WTC11 (cell line): ENCODE results near the gene FAM89B. TPM values are rescaled to one million over a fixed set of nuclear protein-coding genes. Genes with fewer than 3 reads are reported as not detected.
A peak's percentile ranks its signal among the peaks of the same experiment; 100 is the strongest.

Experiments
- ATAC-seq: fragments of 200-7000 bp; cut with Tn5 transposase; 2 replicates; pipeline ENCODE4 v1.10.0; 2021; ENCODE audit warnings: mild to moderate bottlenecking, moderate library complexity
- CTCF ChIA-PET: fragments of 300-600 bp; sonication (Branson Sonifier 250); formaldehyde crosslinking; loops from one replicate; lab custom pipeline; 2021; ENCODE audit warnings: antibody characterized with exemption; lab: Charles Lee
- POLR2A ChIA-PET: fragments of 350-600 bp; sonication (Branson Sonifier 250); formaldehyde crosslinking; loops from one replicate; lab custom pipeline; 2021; ENCODE audit warnings: antibody characterized with exemption; lab: Charles Lee
- DNase-seq: peaks from one replicate; pipeline ENCODE4 v3.0.0; 2021; ENCODE audit warnings: low spot score
- H3K27ac Mint-ChIP-seq: 2 replicates; pipeline ENCODE4 v1.8.0; 2021; ENCODE audit warnings: mixed read lengths
- H3K27me3 Mint-ChIP-seq: 2 replicates; pipeline ENCODE4 v1.8.0; 2021; ENCODE audit warnings: low read depth, mild to moderate bottlenecking, moderate library complexity, mixed read lengths
- H3K36me3 Mint-ChIP-seq: 2 replicates; pipeline ENCODE4 v1.8.0; 2021; ENCODE audit warnings: mixed read lengths
- H3K4me1 Mint-ChIP-seq: 2 replicates; pipeline ENCODE4 v1.8.0; 2022; ENCODE audit warnings: mixed read lengths
- H3K4me3 Mint-ChIP-seq: 2 replicates; pipeline ENCODE4 v1.8.0; 2021; ENCODE audit warnings: mild to moderate bottlenecking, moderate library complexity, mixed read lengths
- H3K9me3 Mint-ChIP-seq: 2 replicates; pipeline ENCODE4 v1.8.0; 2021; ENCODE audit warnings: mixed read lengths
- ATF1 ChIP-seq: sonication (generic); formaldehyde crosslinking; IDR thresholded peaks from 2 replicates; pipeline ENCODE4 v1.8.1; 2023; ENCODE audit warnings: mild to moderate bottlenecking, moderate library complexity, missing genetic modification reagents
- GABPB1 ChIP-seq: sonication (generic); formaldehyde crosslinking; IDR thresholded peaks from 2 replicates; pipeline ENCODE4 v1.8.1; 2023; ENCODE audit warnings: mild to moderate bottlenecking, missing genetic modification reagents
- IRF2 ChIP-seq: sonication (generic); formaldehyde crosslinking; IDR thresholded peaks from 2 replicates; pipeline ENCODE4 v1.8.0; 2022; ENCODE audit warnings: low read depth, missing genetic modification reagents, borderline replicate concordance
- JUN ChIP-seq: sonication (generic); formaldehyde crosslinking; IDR thresholded peaks from 2 replicates; pipeline ENCODE4 v1.8.0; 2023; ENCODE audit warnings: mild to moderate bottlenecking, missing genetic modification reagents
- MYBL2 ChIP-seq: sonication (generic); formaldehyde crosslinking; IDR thresholded peaks from 2 replicates; pipeline ENCODE4 v1.8.1; 2023; ENCODE audit warnings: mild to moderate bottlenecking, moderate library complexity, missing genetic modification reagents
- NFATC4 ChIP-seq: fragments of 250-450 bp; sonication (Bioruptor Pico); IDR thresholded peaks from 2 replicates; pipeline ENCODE4 v1.9.0; 2021; ENCODE audit warnings: mild to moderate bottlenecking
- NFYB ChIP-seq: sonication (generic); formaldehyde crosslinking; conservative IDR thresholded peaks from 2 replicates; pipeline ENCODE4 v1.8.0; 2022; ENCODE audit warnings: low read depth, missing genetic modification reagents
- TCF7 ChIP-seq: sonication (generic); formaldehyde crosslinking; IDR thresholded peaks from 2 replicates; pipeline ENCODE4 v1.8.0; 2022; ENCODE audit warnings: mild to moderate bottlenecking, low read depth, missing genetic modification reagents, moderate library complexity
- TEAD1 ChIP-seq: sonication (generic); formaldehyde crosslinking; IDR thresholded peaks from 2 replicates; pipeline ENCODE4 v1.8.0; 2022; ENCODE audit warnings: mild to moderate bottlenecking, missing genetic modification reagents
- TP53 ChIP-seq: sonication (generic); formaldehyde crosslinking; IDR thresholded peaks from 2 replicates; pipeline ENCODE4 v1.8.1; 2023; ENCODE audit warnings: mild to moderate bottlenecking, missing genetic modification reagents
- ZNF138 ChIP-seq: sonication (generic); formaldehyde crosslinking; conservative IDR thresholded peaks from 2 replicates; pipeline ENCODE4 v1.8.1; 2022; ENCODE audit warnings: mild to moderate bottlenecking, moderate library complexity, missing genetic modification reagents
- ZNF263 ChIP-seq: sonication (generic); formaldehyde crosslinking; IDR thresholded peaks from 2 replicates; pipeline ENCODE4 v1.8.1; 2022; ENCODE audit warnings: low read depth, mild to moderate bottlenecking, moderate library complexity, missing genetic modification reagents
- ZNF396 ChIP-seq: fragments of 250-450 bp; sonication (Bioruptor Pico); IDR thresholded peaks from 2 replicates; pipeline ENCODE4 v1.8.0; 2021; ENCODE audit warnings: mild to moderate bottlenecking, moderate library complexity, borderline replicate concordance
- ZNF416 ChIP-seq: fragments of 250-450 bp; sonication (Bioruptor Pico); IDR thresholded peaks from 2 replicates; pipeline ENCODE4 v1.9.0; 2021; ENCODE audit warnings: mild to moderate bottlenecking, inconsistent platforms
- total RNA-seq: library from RNA; stranded (reverse); gene quantifications from 3 replicates; pipeline ENCODE4 v1.2.3, GENCODE V29; 2021
- TF ChIP-seq, protein P1 (sequence below): sonication (generic); formaldehyde crosslinking; IDR thresholded peaks from 2 replicates; pipeline ENCODE4 v1.8.0; 2022; ENCODE audit warnings: mild to moderate bottlenecking, missing genetic modification reagents
- TF ChIP-seq, protein P2 (sequence below): sonication (generic); formaldehyde crosslinking; IDR thresholded peaks from 2 replicates; pipeline ENCODE4 v1.8.0; 2022; ENCODE audit warnings: mild to moderate bottlenecking, missing genetic modification reagents
- TF ChIP-seq, protein P3 (sequence below): fragments of 250-450 bp; sonication (Bioruptor Pico); IDR thresholded peaks from 2 replicates; pipeline ENCODE4 v2.1.2; 2022; ENCODE audit warnings: mild to moderate bottlenecking, moderate library complexity
- TF ChIP-seq, protein P4 (sequence below): fragments of 250-450 bp; sonication (Bioruptor Pico); conservative IDR thresholded peaks from 2 replicates; pipeline ENCODE4 v1.9.0; 2021; ENCODE audit warnings: mild to moderate bottlenecking
- TF ChIP-seq, protein P5 (sequence below): sonication (generic); formaldehyde crosslinking; IDR thresholded peaks from 2 replicates; pipeline ENCODE4 v1.8.0; 2022; ENCODE audit warnings: missing genetic modification reagents
- TF ChIP-seq, protein P6 (sequence below): sonication (generic); formaldehyde crosslinking; IDR thresholded peaks from 2 replicates; pipeline ENCODE4 v1.8.1; 2022; ENCODE audit warnings: low read depth, missing genetic modification reagents, borderline replicate concordance
- TF ChIP-seq, protein P7 (sequence below): sonication (generic); formaldehyde crosslinking; IDR thresholded peaks from 2 replicates; pipeline ENCODE4 v1.8.0; 2023; ENCODE audit warnings: missing genetic modification reagents
- TF ChIP-seq, protein P8 (sequence below): sonication (generic); formaldehyde crosslinking; IDR thresholded peaks from 2 replicates; pipeline ENCODE4 v1.8.0; 2023; ENCODE audit warnings: mild to moderate bottlenecking, missing genetic modification reagents

The FAM89B gene
- total RNA-seq, 1 experiment from 2014 or later = 13.3 TPM

DNA sequence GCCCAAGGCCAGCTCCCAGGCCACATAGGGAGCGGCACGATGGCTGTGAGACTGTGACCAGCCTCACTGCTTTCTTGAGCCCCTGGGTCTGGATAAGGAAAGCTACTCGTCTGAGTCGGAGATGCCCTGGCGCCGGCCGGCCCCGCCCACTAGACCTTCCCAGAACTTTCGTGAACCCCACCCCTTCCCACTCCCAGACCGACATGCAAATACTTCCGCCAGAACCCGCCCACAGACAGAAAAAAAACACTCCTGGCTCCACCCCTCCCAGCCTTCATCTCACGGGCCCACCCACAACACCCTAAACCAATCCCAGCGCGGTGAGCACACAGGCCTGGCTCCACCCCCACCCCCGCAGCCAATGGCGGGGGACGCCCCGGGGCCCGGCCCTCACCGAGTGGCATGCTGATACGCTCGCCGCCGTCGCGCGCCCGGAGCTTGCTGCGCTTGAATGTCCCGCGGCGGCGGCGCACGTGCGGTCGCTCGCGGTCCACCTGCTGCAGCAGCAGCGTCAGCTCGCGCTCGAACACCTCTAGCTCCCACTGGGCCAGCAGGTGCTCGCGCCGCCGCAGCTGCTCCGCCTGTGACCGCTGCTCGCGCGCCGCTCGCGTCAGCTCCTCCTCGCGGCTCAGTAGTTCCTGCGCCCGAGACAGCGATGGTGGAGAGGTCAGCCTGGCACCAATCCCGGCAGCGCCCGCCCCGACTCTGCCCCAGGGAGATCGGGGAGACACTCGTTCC lies 34.7 kb downstream of the FAM89B start:
- ATAC-seq (peak; percentile 98), DNase-seq (peak; percentile 97)
- peaks cover 7% of the 10 kb centered on the region for H3K36me3 Mint-ChIP-seq
- H3K4me3 Mint-ChIP-seq = peak overlapping the region; percentile 70
- POLR2A ChIA-PET = interaction anchor here (0.6 to 2.0 kb wide), 6 partner anchors 8 to 1234 kb away, joined by 3 to 6 read pairs (median 6); partner anchors contain the start of genes EHBP1L1 and PCNX3
- H3K4me1 Mint-ChIP-seq = peaks cover 18% of the 10 kb centered on the region
- CTCF ChIA-PET = interaction anchor here (0.6 to 16.2 kb wide), 23 partner anchors 8 to 415 kb away, joined by 3 to 311 read pairs (median 4); partner anchors contain the start of genes EHBP1L1, FAM89B, KCNK7 and PCNX3
- peaks cover 8% of the 10 kb centered on the region; the same call in 1 of the 2 replicates for H3K27me3 Mint-ChIP-seq
- no peaks in the 10 kb centered on the region for H3K9me3 Mint-ChIP-seq
- peak overlapping the region; percentile 65; the same call in 1 of the 2 replicates for H3K27ac Mint-ChIP-seq
- TF ChIP-seq JUN (CRISPR knock-in tag) (peak; percentile 97), ATF1 (peak; percentile 98), ZNF416 (CRISPR knock-in tag) (no peak), NFYB (CRISPR knock-in tag) (peak; percentile 71), MYBL2 (CRISPR knock-in tag) (peak; percentile 99), TEAD1 (CRISPR knock-in tag) (peak; percentile 99), ZNF396 (no peak), IRF2 (CRISPR knock-in tag) (peak; percentile 95), GABPB1 (CRISPR knock-in tag) (no peak), TP53 (CRISPR knock-in tag) (peak; percentile 99), NFATC4 (no peak), ZNF263 (CRISPR knock-in tag) (peak; percentile 87), TCF7 (CRISPR knock-in tag) (peak; percentile 93; the same call in 1 of the 2 replicates), ZNF138 (CRISPR knock-in tag) (peak; percentile 98)
- TF ChIP-seq, protein P1, sequence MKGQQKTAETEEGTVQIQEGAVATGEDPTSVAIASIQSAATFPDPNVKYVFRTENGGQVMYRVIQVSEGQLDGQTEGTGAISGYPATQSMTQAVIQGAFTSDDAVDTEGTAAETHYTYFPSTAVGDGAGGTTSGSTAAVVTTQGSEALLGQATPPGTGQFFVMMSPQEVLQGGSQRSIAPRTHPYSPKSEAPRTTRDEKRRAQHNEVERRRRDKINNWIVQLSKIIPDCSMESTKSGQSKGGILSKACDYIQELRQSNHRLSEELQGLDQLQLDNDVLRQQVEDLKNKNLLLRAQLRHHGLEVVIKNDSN (CRISPR knock-in tag) = peak; percentile 88
- TF ChIP-seq, protein P2, sequence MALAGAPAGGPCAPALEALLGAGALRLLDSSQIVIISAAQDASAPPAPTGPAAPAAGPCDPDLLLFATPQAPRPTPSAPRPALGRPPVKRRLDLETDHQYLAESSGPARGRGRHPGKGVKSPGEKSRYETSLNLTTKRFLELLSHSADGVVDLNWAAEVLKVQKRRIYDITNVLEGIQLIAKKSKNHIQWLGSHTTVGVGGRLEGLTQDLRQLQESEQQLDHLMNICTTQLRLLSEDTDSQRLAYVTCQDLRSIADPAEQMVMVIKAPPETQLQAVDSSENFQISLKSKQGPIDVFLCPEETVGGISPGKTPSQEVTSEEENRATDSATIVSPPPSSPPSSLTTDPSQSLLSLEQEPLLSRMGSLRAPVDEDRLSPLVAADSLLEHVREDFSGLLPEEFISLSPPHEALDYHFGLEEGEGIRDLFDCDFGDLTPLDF (CRISPR knock-in tag) = peak; percentile 97
- TF ChIP-seq, protein P3, sequence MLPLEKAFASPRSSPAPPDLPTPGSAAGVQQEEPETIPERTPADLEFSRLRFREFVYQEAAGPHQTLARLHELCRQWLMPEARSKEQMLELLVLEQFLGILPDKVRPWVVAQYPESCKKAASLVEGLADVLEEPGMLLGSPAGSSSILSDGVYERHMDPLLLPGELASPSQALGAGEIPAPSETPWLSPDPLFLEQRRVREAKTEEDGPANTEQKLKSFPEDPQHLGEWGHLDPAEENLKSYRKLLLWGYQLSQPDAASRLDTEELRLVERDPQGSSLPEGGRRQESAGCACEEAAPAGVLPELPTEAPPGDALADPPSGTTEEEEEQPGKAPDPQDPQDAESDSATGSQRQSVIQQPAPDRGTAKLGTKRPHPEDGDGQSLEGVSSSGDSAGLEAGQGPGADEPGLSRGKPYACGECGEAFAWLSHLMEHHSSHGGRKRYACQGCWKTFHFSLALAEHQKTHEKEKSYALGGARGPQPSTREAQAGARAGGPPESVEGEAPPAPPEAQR (CRISPR knock-in tag) = no peak
- TF ChIP-seq, protein P4, sequence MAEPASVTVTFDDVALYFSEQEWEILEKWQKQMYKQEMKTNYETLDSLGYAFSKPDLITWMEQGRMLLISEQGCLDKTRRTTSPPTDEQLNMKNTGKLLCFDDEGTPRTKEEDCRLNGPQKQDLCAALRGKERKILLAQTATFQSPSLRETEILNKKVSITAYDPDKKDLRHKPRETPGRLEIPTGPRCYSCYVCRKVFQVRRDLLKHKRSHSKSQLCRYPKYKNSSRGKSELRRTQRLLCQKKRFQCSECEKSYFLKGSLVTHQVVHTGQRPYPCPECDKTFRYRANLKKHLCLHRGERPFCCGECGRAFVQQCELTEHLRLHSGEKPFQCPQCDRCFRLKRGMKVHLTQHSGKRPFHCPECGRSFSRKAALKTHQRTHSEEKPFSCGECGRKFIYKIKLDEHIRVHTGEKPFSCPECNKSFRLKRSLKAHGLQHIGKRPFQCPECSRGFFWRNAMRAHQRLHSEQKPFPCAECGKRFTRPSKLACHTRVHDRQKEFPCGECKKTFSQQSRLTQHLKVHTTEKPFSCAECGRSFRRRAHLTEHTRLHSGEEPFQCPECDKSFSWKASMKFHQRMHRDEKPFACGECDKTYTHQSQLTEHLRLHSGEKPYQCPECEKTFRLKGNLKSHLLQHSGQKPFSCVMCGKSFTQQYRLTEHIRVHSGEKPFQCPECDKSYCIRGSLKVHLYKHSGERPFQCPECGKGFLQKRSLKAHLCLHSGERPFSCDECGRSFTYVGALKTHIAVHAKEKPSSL = no peak
- TF ChIP-seq, protein P5, sequence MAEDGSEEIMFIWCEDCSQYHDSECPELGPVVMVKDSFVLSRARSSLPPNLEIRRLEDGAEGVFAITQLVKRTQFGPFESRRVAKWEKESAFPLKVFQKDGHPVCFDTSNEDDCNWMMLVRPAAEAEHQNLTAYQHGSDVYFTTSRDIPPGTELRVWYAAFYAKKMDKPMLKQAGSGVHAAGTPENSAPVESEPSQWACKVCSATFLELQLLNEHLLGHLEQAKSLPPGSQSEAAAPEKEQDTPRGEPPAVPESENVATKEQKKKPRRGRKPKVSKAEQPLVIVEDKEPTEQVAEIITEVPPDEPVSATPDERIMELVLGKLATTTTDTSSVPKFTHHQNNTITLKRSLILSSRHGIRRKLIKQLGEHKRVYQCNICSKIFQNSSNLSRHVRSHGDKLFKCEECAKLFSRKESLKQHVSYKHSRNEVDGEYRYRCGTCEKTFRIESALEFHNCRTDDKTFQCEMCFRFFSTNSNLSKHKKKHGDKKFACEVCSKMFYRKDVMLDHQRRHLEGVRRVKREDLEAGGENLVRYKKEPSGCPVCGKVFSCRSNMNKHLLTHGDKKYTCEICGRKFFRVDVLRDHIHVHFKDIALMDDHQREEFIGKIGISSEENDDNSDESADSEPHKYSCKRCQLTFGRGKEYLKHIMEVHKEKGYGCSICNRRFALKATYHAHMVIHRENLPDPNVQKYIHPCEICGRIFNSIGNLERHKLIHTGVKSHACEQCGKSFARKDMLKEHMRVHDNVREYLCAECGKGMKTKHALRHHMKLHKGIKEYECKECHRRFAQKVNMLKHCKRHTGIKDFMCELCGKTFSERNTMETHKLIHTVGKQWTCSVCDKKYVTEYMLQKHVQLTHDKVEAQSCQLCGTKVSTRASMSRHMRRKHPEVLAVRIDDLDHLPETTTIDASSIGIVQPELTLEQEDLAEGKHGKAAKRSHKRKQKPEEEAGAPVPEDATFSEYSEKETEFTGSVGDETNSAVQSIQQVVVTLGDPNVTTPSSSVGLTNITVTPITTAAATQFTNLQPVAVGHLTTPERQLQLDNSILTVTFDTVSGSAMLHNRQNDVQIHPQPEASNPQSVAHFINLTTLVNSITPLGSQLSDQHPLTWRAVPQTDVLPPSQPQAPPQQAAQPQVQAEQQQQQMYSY = peak; percentile 63; the same call in 1 of the 2 replicates
- TF ChIP-seq, protein P6, sequence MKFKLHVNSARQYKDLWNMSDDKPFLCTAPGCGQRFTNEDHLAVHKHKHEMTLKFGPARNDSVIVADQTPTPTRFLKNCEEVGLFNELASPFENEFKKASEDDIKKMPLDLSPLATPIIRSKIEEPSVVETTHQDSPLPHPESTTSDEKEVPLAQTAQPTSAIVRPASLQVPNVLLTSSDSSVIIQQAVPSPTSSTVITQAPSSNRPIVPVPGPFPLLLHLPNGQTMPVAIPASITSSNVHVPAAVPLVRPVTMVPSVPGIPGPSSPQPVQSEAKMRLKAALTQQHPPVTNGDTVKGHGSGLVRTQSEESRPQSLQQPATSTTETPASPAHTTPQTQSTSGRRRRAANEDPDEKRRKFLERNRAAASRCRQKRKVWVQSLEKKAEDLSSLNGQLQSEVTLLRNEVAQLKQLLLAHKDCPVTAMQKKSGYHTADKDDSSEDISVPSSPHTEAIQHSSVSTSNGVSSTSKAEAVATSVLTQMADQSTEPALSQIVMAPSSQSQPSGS (CRISPR knock-in tag) = peak; percentile 90
- TF ChIP-seq, protein P7, sequence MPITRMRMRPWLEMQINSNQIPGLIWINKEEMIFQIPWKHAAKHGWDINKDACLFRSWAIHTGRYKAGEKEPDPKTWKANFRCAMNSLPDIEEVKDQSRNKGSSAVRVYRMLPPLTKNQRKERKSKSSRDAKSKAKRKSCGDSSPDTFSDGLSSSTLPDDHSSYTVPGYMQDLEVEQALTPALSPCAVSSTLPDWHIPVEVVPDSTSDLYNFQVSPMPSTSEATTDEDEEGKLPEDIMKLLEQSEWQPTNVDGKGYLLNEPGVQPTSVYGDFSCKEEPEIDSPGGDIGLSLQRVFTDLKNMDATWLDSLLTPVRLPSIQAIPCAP = peak; percentile 96
- TF ChIP-seq, protein P8, sequence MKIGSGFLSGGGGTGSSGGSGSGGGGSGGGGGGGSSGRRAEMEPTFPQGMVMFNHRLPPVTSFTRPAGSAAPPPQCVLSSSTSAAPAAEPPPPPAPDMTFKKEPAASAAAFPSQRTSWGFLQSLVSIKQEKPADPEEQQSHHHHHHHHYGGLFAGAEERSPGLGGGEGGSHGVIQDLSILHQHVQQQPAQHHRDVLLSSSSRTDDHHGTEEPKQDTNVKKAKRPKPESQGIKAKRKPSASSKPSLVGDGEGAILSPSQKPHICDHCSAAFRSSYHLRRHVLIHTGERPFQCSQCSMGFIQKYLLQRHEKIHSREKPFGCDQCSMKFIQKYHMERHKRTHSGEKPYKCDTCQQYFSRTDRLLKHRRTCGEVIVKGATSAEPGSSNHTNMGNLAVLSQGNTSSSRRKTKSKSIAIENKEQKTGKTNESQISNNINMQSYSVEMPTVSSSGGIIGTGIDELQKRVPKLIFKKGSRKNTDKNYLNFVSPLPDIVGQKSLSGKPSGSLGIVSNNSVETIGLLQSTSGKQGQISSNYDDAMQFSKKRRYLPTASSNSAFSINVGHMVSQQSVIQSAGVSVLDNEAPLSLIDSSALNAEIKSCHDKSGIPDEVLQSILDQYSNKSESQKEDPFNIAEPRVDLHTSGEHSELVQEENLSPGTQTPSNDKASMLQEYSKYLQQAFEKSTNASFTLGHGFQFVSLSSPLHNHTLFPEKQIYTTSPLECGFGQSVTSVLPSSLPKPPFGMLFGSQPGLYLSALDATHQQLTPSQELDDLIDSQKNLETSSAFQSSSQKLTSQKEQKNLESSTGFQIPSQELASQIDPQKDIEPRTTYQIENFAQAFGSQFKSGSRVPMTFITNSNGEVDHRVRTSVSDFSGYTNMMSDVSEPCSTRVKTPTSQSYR = peak; percentile 95
